AG04450 (cell line): ENCODE results near the gene CD276. TPM values are rescaled to one million over a fixed set of nuclear protein-coding genes. Genes with fewer than 3 reads are reported as not detected.
"Not testable (repeated sequence)": the region's sequence is repeated elsewhere in the genome, so short reads cannot be mapped to it uniquely, and the experiment has no call there.

Experiments used
- CTCF ChIA-PET: fragments of 300-600, 350-600 bp; formaldehyde crosslinking; extraction: SDS; loops from one replicate; lab custom pipeline; 2022; ENCODE audit warnings: antibody characterized with exemption, inconsistent platforms; lab: Charles Lee
- POLR2A ChIA-PET: fragments of 350-600 bp; formaldehyde crosslinking; extraction: SDS; loops from one replicate; lab custom pipeline; 2021; ENCODE audit warnings: antibody characterized with exemption, inconsistent platforms; lab: Yijun Ruan, JAX
- DNase-seq: peaks from one replicate; pipeline ENCODE4 v3.0.0-alpha.2; 2011; ENCODE audit warnings: low read depth, low spot score
- H3K27ac ChIP-seq: one replicate; pipeline ENCODE4 v1.5.1; 2012; ENCODE audit warnings: low read depth, low read length, control low read depth
- H3K27me3 ChIP-seq: one replicate; pipeline ENCODE4 v1.6.0; 2012; ENCODE audit warnings: low read length; ENCODE audit not compliant: control insufficient read depth, insufficient read depth
- H3K4me3 ChIP-seq: 2 replicates; pipeline ENCODE4 v1.5.1; 2011; ENCODE audit warnings: mild to moderate bottlenecking, low read depth, low read length, control low read depth
- H3K9me3 ChIP-seq: 2 replicates; pipeline ENCODE4 v1.5.1; 2012; ENCODE audit warnings: low read length; ENCODE audit not compliant: control insufficient read depth, insufficient read depth
- CTCF ChIP-seq: IDR thresholded peaks from 2 replicates; pipeline ENCODE4 v1.5.1; 2011; ENCODE audit warnings: low read depth, low read length, control low read depth, inconsistent platforms
- polyA plus RNA-seq: library from polyadenylated mRNA; depleted of rRNA; stranded (reverse); fragments of >200 nt; gene quantifications from 2 replicates; pipeline ENCODE4 v1.2.3, GENCODE V29; 2011

The CD276 gene
- polyA plus RNA-seq, 1 experiment = 86.4 TPM

DNA sequence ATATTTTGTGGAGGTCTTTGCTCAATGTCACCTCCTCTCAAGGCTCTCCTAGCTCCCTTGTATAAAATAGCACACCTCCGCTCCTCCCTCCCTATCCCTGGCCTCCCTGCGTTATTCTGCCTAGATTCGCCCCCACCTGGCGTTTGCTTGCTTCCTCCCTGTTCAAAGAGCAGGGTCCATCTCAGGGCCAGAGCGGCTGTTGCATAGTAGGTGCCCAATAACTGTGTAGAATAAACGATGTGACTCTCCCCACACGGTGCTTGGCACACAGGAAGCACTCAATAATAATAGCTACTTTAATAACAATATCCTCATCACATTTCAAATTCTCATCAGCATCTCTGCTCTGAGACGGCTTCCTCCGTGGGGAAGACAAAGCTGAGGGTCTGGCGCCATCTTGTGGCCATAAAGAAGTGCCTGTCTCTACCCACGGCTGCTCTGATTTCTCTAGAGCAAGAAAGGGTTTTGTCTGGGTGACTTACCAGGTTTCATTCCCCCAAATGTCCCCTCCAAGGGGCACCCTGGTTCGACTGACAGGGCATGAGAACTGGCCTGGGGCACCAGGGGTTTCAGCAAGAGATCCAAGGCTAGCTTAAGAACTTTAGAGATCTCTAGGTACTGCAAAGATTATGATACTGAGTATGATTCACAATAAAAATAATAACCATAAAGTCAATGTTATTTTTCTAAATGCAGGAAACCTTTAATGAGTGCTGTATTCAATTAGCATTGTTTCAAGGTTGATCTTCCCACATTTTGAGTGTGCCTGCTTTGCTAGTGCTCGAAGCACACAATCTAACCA is 16.1 kb downstream of the CD276 start:
- CTCF ChIA-PET = interaction anchor here (0.5 to 12.3 kb wide), 60 partner anchors 9 to 1309 kb away, joined by 3 to 304 read pairs (median 5); partner anchors contain the start of genes CD276 and NPTN
- POLR2A ChIA-PET = interaction anchor here (0.6 kb wide), 1 partner anchor 15 kb away, joined by 3 read pairs; no protein-coding TSS in a partner anchor
- H3K4me3 ChIP-seq = no peak overlapping the region
- no peak overlapping the region for H3K27ac ChIP-seq
- peak; percentile 58 for DNase-seq
- peak; percentile 94 for TF ChIP-seq CTCF
- no peaks in the 10 kb centered on the region for H3K27me3 ChIP-seq
- no peaks in the 10 kb centered on the region for H3K9me3 ChIP-seq

DNA sequence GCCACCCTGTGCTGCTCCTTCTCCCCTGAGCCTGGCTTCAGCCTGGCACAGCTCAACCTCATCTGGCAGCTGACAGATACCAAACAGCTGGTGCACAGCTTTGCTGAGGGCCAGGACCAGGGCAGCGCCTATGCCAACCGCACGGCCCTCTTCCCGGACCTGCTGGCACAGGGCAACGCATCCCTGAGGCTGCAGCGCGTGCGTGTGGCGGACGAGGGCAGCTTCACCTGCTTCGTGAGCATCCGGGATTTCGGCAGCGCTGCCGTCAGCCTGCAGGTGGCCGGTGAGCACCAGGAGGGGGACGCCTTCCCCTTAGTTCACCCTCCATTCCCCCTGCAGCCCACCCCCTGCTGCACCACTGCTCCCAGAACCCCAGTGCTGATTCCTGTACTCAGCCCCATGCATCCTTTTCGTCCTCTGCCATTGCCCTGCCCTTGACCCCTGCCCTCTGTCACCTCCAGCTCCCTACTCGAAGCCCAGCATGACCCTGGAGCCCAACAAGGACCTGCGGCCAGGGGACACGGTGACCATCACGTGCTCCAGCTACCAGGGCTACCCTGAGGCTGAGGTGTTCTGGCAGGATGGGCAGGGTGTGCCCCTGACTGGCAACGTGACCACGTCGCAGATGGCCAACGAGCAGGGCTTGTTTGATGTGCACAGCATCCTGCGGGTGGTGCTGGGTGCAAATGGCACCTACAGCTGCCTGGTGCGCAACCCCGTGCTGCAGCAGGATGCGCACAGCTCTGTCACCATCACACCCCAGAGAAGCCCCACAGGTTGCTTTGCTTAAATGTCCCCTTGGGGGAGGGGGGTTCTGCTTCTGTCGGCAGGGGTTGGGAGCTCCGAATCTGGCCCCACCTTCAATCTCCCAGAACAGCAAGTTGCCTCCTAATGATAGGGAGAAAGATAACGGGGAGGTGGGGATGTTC is 18.4 kb downstream of the CD276 start:
- ChIA-PET CTCF (interaction anchor here (1.4 to 12.3 kb wide), 4 partner anchors 24 to 141 kb away, joined by 4 to 304 read pairs (median 104); partner anchors contain the start of gene NPTN), POLR2A (interaction anchor here (0.6 kb wide), 1 partner anchor 223 kb away, joined by 6 read pairs; no protein-coding TSS in a partner anchor)
- not testable (repeated sequence) for H3K9me3 ChIP-seq, H3K4me3 ChIP-seq, DNase-seq, H3K27ac ChIP-seq, H3K27me3 ChIP-seq

GRCh38 chr15:73703601-73704000 is 19.4 kb downstream of the CD276 start:
- CTCF ChIA-PET = interaction anchor here (1.0 to 12.3 kb wide), 4 partner anchors 8 to 70 kb away, joined by 3 to 304 read pairs (median 8); partner anchors contain the start of gene NPTN
- H3K27ac ChIP-seq, POLR2A ChIA-PET, H3K4me3 ChIP-seq, H3K27me3 ChIP-seq, H3K9me3 ChIP-seq, DNase-seq: not testable (repeated sequence)

DNA sequence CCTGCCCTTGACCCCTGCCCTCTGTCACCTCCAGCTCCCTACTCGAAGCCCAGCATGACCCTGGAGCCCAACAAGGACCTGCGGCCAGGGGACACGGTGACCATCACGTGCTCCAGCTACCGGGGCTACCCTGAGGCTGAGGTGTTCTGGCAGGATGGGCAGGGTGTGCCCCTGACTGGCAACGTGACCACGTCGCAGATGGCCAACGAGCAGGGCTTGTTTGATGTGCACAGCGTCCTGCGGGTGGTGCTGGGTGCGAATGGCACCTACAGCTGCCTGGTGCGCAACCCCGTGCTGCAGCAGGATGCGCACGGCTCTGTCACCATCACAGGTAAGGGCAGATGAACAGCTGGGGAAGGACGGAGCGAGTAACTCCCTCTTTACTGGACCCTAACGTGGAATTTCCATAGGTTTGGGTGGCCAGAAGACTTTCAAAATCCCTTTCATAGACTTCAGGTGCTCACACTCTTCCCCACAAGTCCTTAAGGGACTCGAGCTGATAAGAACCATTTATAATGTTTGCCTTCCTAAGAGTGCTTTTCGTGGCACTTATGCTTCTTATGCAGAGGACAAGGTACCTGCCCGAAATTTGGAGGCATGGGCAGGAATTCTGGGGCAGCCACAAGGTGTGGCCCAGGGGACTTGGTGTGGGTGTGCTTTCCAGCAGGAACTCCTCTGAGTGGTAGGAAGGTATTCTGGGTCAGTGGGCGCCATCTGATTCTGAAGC is 20.1 kb downstream of the CD276 start:
- POLR2A ChIA-PET, DNase-seq, H3K9me3 ChIP-seq, H3K27ac ChIP-seq, H3K4me3 ChIP-seq, H3K27me3 ChIP-seq: not testable (repeated sequence)
- CTCF ChIA-PET = interaction anchor here (0.6 to 12.3 kb wide), 36 partner anchors 9 to 421 kb away, joined by 3 to 304 read pairs (median 4); partner anchors contain the start of gene NPTN

- Histone ChIP-seq H3K9me3 (no peaks in the 10 kb centered on the region), H3K27ac (no peak overlapping the region), H3K4me3 (no peak overlapping the region), H3K27me3 (no peaks in the 10 kb centered on the region)
- ChIA-PET POLR2A (no interaction called here), CTCF (interaction anchor here (0.6 to 12.3 kb wide), 52 partner anchors 8 to 464 kb away, joined by 3 to 304 read pairs (median 4); partner anchors contain the start of gene NPTN)
- no peak for DNase-seq
- TF ChIP-seq CTCF = peak; percentile 83
Observed at GRCh38 chr15:73704869-73705645, 20.9 kb downstream of the CD276 start.
